ENCODE results near the gene SLC6A7.

The SLC6A7 gene

GRCh38 chr5:150146235-150146634, 43.6 kb upstream of the SLC6A7 start:
- no peak for TF ChIP-seq NFIC (IDR thresholded peaks at IDR 0.05)
- no peak for TF ChIP-seq RAD21 (IDR thresholded peaks at IDR 0.05; ENCODE audit: low read depth)
- TF ChIP-seq TAF1 (IDR thresholded peaks at IDR 0.05; ENCODE audit: low read depth): no peak
- no peak for TF ChIP-seq EP300 (IDR thresholded peaks at IDR 0.05; ENCODE audit: borderline replicate concordance)
- TF ChIP-seq TCF12 (IDR thresholded peaks at IDR 0.05; ENCODE audit: low read depth): no peak
- no peak for TF ChIP-seq TEAD4 (IDR thresholded peaks at IDR 0.05)
- no peak for TF ChIP-seq YY1 (IDR thresholded peaks at IDR 0.05; ENCODE audit: low read depth)
- TF ChIP-seq USF1 (IDR thresholded peaks at IDR 0.05): no peak
- TF ChIP-seq FOXM1 (IDR thresholded peaks at IDR 0.05; ENCODE audit: borderline replicate concordance, low read depth): no peak
- TF ChIP-seq REST (IDR thresholded peaks at IDR 0.05; ENCODE audit: low read depth): no peak
- no peak for TF ChIP-seq ZBTB7A (IDR thresholded peaks at IDR 0.05; ENCODE audit: low read depth)
- no peak for TF ChIP-seq CEBPB (IDR thresholded peaks at IDR 0.05)
- TF ChIP-seq MAX (IDR thresholded peaks at IDR 0.05): no peak
- no peak for TF ChIP-seq EGR1 (IDR thresholded peaks at IDR 0.05)
- no peak for TF ChIP-seq CREB1 (IDR thresholded peaks at IDR 0.05; ENCODE audit: low read depth)

- no peak for TF ChIP-seq NFIC (IDR thresholded peaks at IDR 0.05)
Measured at GRCh38 chr5:150146862-150147601, 42.8 kb upstream of the SLC6A7 start.

- TF ChIP-seq TCF12 (IDR thresholded peaks at IDR 0.05; ENCODE audit: low read depth) (no peak), EGR1 (IDR thresholded peaks at IDR 0.05) (no peak), EP300 (IDR thresholded peaks at IDR 0.05; ENCODE audit: borderline replicate concordance) (no peak), NFIC (IDR thresholded peaks at IDR 0.05) (no peak), REST (IDR thresholded peaks at IDR 0.05; ENCODE audit: low read depth) (no peak), ZBTB7A (IDR thresholded peaks at IDR 0.05; ENCODE audit: low read depth) (no peak), TAF1 (IDR thresholded peaks at IDR 0.05; ENCODE audit: low read depth) (no peak), TEAD4 (IDR thresholded peaks at IDR 0.05) (no peak), FOXM1 (IDR thresholded peaks at IDR 0.05; ENCODE audit: borderline replicate concordance, low read depth) (no peak), RAD21 (IDR thresholded peaks at IDR 0.05; ENCODE audit: low read depth) (no peak), MAX (IDR thresholded peaks at IDR 0.05) (no peak), CREB1 (IDR thresholded peaks at IDR 0.05; ENCODE audit: low read depth) (no peak), YY1 (IDR thresholded peaks at IDR 0.05; ENCODE audit: low read depth) (no peak), USF1 (IDR thresholded peaks at IDR 0.05) (no peak), CEBPB (IDR thresholded peaks at IDR 0.05) (no peak)
Measured at GRCh38 chr5:150147670-150148069, 42.2 kb upstream of the SLC6A7 start.

GRCh38 chr5:150148117-150148927, 41.5 kb upstream of the SLC6A7 start:
- no peak for TF ChIP-seq CEBPB (IDR thresholded peaks at IDR 0.05)
- no peak for TF ChIP-seq MAX (IDR thresholded peaks at IDR 0.05)
- TF ChIP-seq USF1 (IDR thresholded peaks at IDR 0.05): no peak
- no peak for TF ChIP-seq FOXM1 (IDR thresholded peaks at IDR 0.05; ENCODE audit: borderline replicate concordance, low read depth)
- TF ChIP-seq RAD21 (IDR thresholded peaks at IDR 0.05; ENCODE audit: low read depth): no peak
- TF ChIP-seq TEAD4 (IDR thresholded peaks at IDR 0.05): no peak
- no peak for TF ChIP-seq EP300 (IDR thresholded peaks at IDR 0.05; ENCODE audit: borderline replicate concordance)
- TF ChIP-seq TCF12 (IDR thresholded peaks at IDR 0.05; ENCODE audit: low read depth): no peak
- TF ChIP-seq CREB1 (IDR thresholded peaks at IDR 0.05; ENCODE audit: low read depth): no peak
- TF ChIP-seq YY1 (IDR thresholded peaks at IDR 0.05; ENCODE audit: low read depth): no peak
- no peak for TF ChIP-seq ZBTB7A (IDR thresholded peaks at IDR 0.05; ENCODE audit: low read depth)
- TF ChIP-seq REST (IDR thresholded peaks at IDR 0.05; ENCODE audit: low read depth): no peak
- TF ChIP-seq NFIC (IDR thresholded peaks at IDR 0.05): no peak
- no peak for TF ChIP-seq TAF1 (IDR thresholded peaks at IDR 0.05; ENCODE audit: low read depth)
- TF ChIP-seq EGR1 (IDR thresholded peaks at IDR 0.05): no peak

All from Ishikawa (cell line).